Aorta (tissue), 5 donors: ENCODE measurements around the gene HOXA4. TPM values are rescaled to one million over a fixed set of nuclear protein-coding genes. Genes with fewer than 3 reads are reported as not detected.
A peak's percentile ranks its signal among the peaks of the same experiment; 100 is the strongest.

ENCODE experiments used
- ATAC-seq: fragments of 200-7000 bp; cut with Tn5 transposase; one replicate; pipeline ENCODE4 v1.9.1; 2022; ENCODE audit warnings: moderate library complexity; ENCODE audit not compliant: low FRiP score
- DNase-seq, 2 donors: peaks; one replicate each; pipeline ENCODE4 v3.0.0-alpha.2; 2020
- H3K27ac ChIP-seq, 2 donors: one replicate each; pipeline ENCODE4 v1.5.1; 2013; ENCODE audit warnings: low read length in 2 of 2, mild to moderate bottlenecking in 2 of 2, moderate library complexity in 2 of 2, control low read depth in 1 of 2, inconsistent platforms in 1 of 2, low read depth in 1 of 2
- H3K27me3 ChIP-seq, 2 donors: one replicate each; pipeline ENCODE4 v1.6.1; 2013; ENCODE audit warnings: control low read depth in 1 of 2, low read length in 1 of 2, mild to moderate bottlenecking in 1 of 2, moderate library complexity in 1 of 2; ENCODE audit not compliant: insufficient read depth in 2 of 2, control insufficient read depth in 1 of 2
- H3K36me3 ChIP-seq, 2 donors: one replicate each; pipeline ENCODE4 v1.6.1; 2013; ENCODE audit warnings: control low read depth in 1 of 2, low read length in 1 of 2, mild to moderate bottlenecking in 1 of 2; ENCODE audit not compliant: insufficient read depth in 2 of 2, control insufficient read depth in 1 of 2
- H3K4me1 ChIP-seq, 2 donors: one replicate each; pipeline ENCODE4 v1.6.1; 2013; ENCODE audit warnings: low read length in 2 of 2, control low read depth in 1 of 2, mild to moderate bottlenecking in 1 of 2, moderate library complexity in 1 of 2; ENCODE audit not compliant: insufficient read depth in 2 of 2, control insufficient read depth in 1 of 2
- H3K4me3 ChIP-seq, 2 donors: one replicate each; pipeline ENCODE4 v1.5.1; 2013; ENCODE audit warnings: low read length in 2 of 2, control low read depth in 1 of 2, mild to moderate bottlenecking in 1 of 2
- H3K9me3 ChIP-seq: one replicate; pipeline ENCODE4 v1.6.1; 2013; ENCODE audit warnings: mild to moderate bottlenecking, low read length; ENCODE audit not compliant: control insufficient read depth
- WGBS, 2 donors: extraction: QIAGEN DNeasy Blood & Tissue Kit; methylation state at CpG; one replicate each; pipeline ENCODE4 v1.1.7; 2013; 5-methylcytosine and 5-hydroxymethylcytosine counted together
- intact Hi-C, 2 donors: fragments of 100-400 bp; cut with DNase I; formaldehyde crosslinking; loops; one replicate each; pipeline versions ENCODE4 v1.14.2 to v1.15.0; 2022
- long read RNA-seq, 2 donors: library from polyadenylated mRNA; unstranded; transcript quantifications; one replicate each; pipeline ENCODE4 v2.0.0, GENCODE V29; 2020 to 2021
- polyA plus RNA-seq, 2 donors: library from polyadenylated mRNA; stranded (reverse); fragments of 200-250 nt; gene quantifications; one replicate each; pipeline ENCODE4 v1.2.3, GENCODE V29; 2013
- total RNA-seq, 2 donors: library from RNA; stranded (reverse); fragmentation: NEBNext Ultra II Directional; extraction: Animal tissue kit (Norgen Biotek cat#: 25700); gene quantifications; one replicate each; pipeline ENCODE4 v1.2.1, GENCODE V29; 2021
- donor health status: healthy with polysubstance abuse.
- donor health status: Bipolar disorder and iron deficiency.
- donor health status: DM: no; HTN: no; CAD: no.
- donor health status: DM: no; HTN: no; CAD: no.
- donor health status: DM: yes; HTN: yes; CAD: no.

HOXA4 gene
- total RNA-seq (10 to 100 TPM in 1 of 2 donors, 1 to 10 TPM in 1; 5.6 to 11.6 TPM), polyA plus RNA-seq (10 to 100 TPM in 1 of 2 donors, 1 to 10 TPM in 1; 2.6 to 10.1 TPM)
- long read RNA-seq, donor 1, partial matches to known transcripts, result 0 of 2 reads
- long read RNA-seq, donor 1, other reads (novel, unspliced or antisense), result 1 of 2 reads
- long read RNA-seq, donor 2, partial matches to known transcripts, result 0 of 3 reads
- long read RNA-seq, donor 2, other reads (novel, unspliced or antisense), result 0 of 3 reads

DNA sequence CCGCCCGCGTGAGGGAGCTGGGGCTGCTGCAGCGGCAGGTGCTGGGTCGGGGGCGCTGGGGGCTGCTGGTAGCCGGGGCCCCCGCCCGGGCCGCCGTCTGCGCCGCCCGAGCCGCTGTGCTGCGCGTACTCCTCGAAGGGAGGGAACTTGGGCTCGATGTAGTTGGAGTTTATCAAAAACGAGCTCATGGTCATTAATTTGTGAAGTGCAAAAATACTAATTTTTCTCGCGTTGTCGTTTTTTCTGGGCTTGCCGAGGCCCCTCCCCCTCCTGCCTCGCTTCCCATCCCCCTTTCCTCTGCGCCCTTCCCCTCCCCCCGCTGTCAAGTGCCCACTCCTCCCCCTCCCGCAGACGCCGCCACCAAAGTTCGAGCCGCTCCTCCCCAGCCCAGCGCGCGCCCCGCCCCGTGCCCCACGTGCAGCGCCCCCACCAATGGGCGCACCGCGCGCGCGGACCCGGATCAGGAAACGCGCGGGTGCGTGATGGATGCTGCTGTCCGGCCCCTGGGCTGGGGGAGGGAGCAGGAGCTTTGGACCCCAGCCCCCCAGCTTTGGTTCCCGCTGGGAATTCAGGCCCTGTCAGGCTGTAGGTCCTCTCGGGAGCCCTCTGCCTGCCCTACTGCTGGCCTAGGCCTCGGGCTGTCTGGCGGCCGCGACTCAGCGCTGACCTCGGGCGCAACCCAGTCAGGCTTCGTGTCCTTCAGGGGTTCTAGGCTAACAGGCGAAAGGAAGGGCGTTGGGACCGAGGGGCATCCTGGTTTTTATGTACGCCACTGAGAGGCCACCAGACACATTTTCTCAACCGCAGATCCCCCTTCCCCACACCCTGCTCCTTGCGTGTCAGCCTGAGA, at the start of gene HOXA4:
Gene HOXA4 (minus strand): TSS at position 218 of the 850 bp plus-strand sequence. CDS start 24 bp downstream, at position 194.
- Histone ChIP-seq H3K9me3 (no peaks in the 10 kb centered on the region), H3K27me3 (no peaks in the 10 kb centered on the region), H3K4me3 (peak within 1 kb of the TSS; percentile 89 to 90), H3K27ac (peak within 1 kb of the TSS; percentile 31 to 68), H3K4me1 (no peaks in the 10 kb centered on the region), H3K36me3 (no peaks in the 10 kb centered on the region)
- intact Hi-C loops, result loop anchor here in 1 of 2 donors (5.0 kb wide), 1 partner anchor 33 kb away; the partner anchor contains the start of gene HOXA1
- 1 to 4% methylated on average over 62 to 67 of the region's 67 CpGs for WGBS, 2 donors
- DNase-seq (peak; percentile 96 to 98), ATAC-seq (peak; percentile 97)

DNA sequence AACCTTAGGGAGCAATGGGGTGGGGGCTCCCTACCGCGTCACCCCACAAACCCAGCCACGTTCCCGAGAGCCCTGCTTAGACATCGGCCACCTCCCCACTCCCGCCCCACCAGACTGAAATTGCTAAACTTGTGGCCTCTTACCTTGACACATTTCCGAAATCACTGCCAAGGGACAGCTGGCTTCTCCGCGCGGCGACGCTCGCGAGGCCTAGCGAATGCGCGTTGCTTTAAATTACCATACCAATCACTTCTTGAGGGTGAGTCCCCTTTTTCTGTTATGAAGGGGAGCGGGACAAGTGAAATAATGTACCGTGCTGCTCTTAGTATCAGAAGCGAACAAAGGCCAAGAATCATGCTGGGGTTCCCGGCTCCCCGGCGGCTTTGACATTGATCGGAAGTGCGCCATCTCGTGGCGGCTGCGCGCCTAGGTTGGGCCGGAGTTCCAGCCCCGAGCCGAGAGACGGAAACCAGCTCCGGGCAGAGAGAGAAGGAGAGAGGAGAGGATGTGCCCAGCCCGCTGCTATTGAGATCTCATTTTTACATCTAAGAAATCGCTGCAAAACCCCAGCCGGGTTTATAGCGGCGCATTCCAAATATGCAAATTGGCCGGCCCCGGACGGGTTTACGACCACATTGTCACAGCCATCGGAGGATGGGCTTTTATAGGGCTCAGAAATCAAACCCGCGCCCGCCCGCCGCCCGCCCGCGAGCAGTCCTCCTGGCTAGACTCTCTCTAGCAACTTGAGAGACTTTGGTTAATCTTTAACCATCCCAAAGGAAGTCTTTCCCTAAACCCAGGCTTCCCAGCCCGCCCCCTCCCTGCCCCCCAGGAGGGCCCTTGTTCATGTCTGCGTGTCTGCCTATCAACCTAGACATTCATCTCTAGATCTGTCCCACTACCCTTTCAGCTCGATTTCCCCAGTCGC, 49.2 kb upstream of the HOXA4 start:
- no peaks in the 10 kb centered on the region for H3K9me3 ChIP-seq
- no peaks in the 10 kb centered on the region for H3K36me3 ChIP-seq
- H3K27me3 ChIP-seq, result no peaks in the 10 kb centered on the region
- no peak overlapping the region for H3K27ac ChIP-seq
- 17% methylated on average over 54 to 56 of the region's 56 CpGs for WGBS, 2 donors
- intact Hi-C loops, result no loop called here
- H3K4me3 ChIP-seq, result no peak overlapping the region
- no peaks in the 10 kb centered on the region for H3K4me1 ChIP-seq
- DNase-seq (peak; percentile 72 to 94), ATAC-seq (peak; percentile 81)

DNA sequence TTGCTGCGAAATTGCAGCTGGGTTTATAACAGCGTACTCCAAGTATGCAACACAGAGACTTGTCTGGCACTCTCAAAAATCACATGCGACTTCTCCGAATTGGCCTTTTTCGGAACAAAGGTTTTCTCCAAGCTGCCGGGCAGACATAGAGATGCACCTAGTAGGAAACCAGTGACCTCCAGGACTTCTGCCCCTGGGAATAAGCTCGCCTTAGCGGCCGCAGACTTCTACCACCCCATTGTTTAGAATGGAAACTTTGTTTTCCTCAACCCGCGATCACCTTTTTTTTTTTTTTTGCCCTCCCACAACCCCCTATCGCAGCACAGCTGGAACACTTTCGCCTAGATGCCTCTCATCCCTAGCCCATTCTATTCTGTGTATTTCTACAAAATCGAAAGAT, 48.5 kb upstream of the HOXA4 start:
- intact Hi-C loops, result no loop called here
- Histone ChIP-seq H3K36me3 (no peaks in the 10 kb centered on the region), H3K4me3 (no peak overlapping the region), H3K27me3 (no peaks in the 10 kb centered on the region), H3K27ac (no peak overlapping the region), H3K4me1 (no peaks in the 10 kb centered on the region), H3K9me3 (no peaks in the 10 kb centered on the region)
- ATAC-seq (no peak), DNase-seq (peak in 1 of 2 donors; percentile 12)
- WGBS, 2 donors, result 64 to 67% methylated on average over 14 of the region's 14 CpGs

DNA sequence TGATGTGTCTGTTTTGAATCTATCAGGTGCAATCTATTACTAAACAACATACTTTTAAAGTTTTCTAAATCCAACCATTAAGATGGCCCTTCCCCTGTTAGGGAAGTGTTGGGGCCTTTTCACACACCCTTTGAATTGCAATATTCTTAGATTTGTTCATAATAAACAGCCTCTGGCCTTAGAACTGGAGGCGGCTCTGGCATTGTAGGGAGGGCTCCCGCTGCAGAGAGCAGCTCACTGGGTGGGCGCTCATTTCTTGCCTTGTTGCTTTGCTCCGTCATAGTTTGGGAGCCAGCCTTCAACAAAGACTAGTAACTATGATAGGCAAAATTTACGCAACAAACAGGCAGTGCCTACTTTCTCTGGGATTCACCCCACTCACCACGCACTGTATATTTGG, 47.8 kb upstream of the HOXA4 start:
- Histone ChIP-seq H3K4me1 (no peaks in the 10 kb centered on the region), H3K36me3 (no peaks in the 10 kb centered on the region), H3K9me3 (no peaks in the 10 kb centered on the region), H3K4me3 (no peak overlapping the region), H3K27me3 (no peaks in the 10 kb centered on the region), H3K27ac (no peak overlapping the region)
- no peak for ATAC-seq
- intact Hi-C loops, result no loop called here
- peak in 1 of 2 donors; percentile 46 for DNase-seq
- 96 to 99% methylated on average over 6 of the region's 6 CpGs for WGBS, 2 donors

DNA sequence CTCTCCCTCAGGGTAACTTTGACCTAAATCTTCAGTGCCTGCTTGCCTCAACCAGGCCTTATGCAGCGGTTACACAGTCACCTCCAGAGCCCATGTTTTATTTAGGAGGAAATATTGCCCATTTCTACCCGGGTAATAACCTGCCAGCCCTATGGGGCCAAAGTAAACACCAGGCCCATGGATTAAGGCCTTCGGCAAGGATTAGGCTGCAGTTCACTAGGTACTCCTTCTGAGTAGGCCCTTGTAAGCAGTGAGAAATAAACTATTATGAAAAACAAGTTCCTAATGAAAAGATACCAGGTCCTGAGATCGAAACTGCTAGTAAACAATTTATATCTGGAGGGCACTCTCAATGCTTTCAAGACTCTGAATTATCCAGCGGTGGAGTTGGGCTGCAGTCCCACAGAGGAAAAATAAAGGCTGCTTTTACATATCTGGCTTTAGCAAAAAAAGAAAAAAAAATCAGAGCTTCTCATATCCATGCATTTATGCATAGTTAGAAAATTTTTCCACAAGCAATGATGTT, 47.3 kb upstream of the HOXA4 start:
- Histone ChIP-seq H3K9me3 (no peaks in the 10 kb centered on the region), H3K27ac (no peak overlapping the region), H3K4me1 (no peaks in the 10 kb centered on the region), H3K36me3 (no peaks in the 10 kb centered on the region), H3K4me3 (no peak overlapping the region), H3K27me3 (no peaks in the 10 kb centered on the region)
- ATAC-seq, result no peak
- intact Hi-C loops, result no loop called here
- whole genome bisulfite sequencing, 2 donors, result 92 to 94% methylated on average over 5 of the region's 5 CpGs
- no peak for DNase-seq

DNA sequence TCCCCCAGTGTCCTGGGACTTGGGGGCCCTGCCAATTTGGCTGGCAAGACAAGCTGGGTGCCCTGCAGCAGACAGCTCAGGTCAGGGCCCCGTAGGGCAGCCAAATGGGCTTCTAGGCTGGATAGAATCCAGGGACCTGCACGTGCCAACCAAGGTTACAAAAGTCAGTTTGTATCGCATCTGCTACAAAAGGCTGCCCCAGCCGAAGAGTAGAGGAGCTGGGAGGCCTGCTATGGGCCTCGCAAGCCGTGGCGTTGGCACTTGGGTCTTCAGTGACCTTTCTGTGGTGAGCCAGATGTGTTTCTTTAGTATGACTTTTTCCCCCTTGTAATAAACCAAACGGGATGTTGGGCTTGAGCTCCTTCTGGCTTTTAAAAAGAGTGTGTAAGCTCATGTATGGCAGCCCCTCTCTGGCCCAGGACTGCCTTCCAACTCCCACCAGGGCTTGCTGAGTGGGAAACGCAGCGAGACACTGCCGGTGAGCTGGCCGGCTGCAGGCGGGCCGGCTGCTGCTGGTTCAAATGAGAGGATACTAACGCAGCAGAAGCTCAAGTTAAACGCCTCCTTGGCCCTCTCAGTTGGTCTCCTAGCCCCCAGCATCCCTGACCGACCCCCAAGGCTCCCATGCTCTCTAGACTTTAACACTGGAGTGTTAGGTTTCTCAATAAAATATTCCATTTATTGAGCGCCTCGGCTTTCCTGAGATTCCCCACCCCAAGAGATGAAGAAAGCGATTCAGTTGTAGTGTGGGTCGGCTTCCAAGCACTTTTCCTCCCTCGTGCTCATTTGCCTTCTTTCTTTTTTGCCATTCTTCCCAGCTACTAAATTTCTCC, 46.6 kb upstream of the HOXA4 start:
- no peak overlapping the region for H3K27ac ChIP-seq
- H3K36me3 ChIP-seq, result no peaks in the 10 kb centered on the region
- intact Hi-C loops, result no loop called here
- WGBS, 2 donors, result 91 to 97% methylated on average over 22 of the region's 22 CpGs
- no peaks in the 10 kb centered on the region for H3K9me3 ChIP-seq
- H3K4me3 ChIP-seq, result no peak overlapping the region
- H3K4me1 ChIP-seq, result no peaks in the 10 kb centered on the region
- ATAC-seq, result no peak
- DNase-seq, result peak in 1 of 2 donors; percentile 57
- peaks cover 0 to 1% of the 10 kb centered on the region in 2 donors for H3K27me3 ChIP-seq

DNA sequence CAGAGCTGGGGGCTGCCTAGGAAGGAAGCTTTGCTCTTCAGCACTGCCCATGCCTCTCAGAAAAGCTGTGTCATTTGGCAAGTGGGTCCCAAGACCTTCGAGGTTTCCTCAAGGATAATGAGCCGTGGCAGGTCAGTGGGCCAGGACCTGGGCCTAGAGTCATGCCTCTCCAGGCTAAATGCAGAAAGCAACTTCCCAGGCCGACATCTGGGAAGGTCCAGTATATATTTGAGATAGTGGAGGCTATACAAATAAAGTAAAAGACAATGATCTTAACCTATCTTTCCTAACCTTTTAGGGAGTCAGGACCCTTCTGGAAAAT, 45.9 kb upstream of the HOXA4 start:
- peak in 1 of 2 donors; percentile 61 for DNase-seq
- intact Hi-C loops, result no loop called here
- Histone ChIP-seq H3K4me3 (no peak overlapping the region), H3K9me3 (no peaks in the 10 kb centered on the region), H3K27me3 (peaks cover 0 to 1% of the 10 kb centered on the region in 2 donors), H3K27ac (no peak overlapping the region), H3K36me3 (no peaks in the 10 kb centered on the region), H3K4me1 (no peaks in the 10 kb centered on the region)
- WGBS, 2 donors, result 94 to 95% methylated on average over 3 of the region's 3 CpGs
- ATAC-seq, result no peak
